GM20000 (cell line): ENCODE results near the gene IQCM.
"Not testable (repeated sequence)": the region's sequence is repeated elsewhere in the genome, so short reads cannot be mapped to it uniquely, and the experiment has no call there.

Experiments
- DNase-seq: peaks from one replicate; pipeline ENCODE4 v3.0.0; 2012; ENCODE audit warnings: low spot score
- TF ChIP-seq, protein P1 (sequence below): IDR thresholded peaks from 2 replicates; pipeline ENCODE4 v1.5.1; 2012; ENCODE audit warnings: mild to moderate bottlenecking, control low read depth; ENCODE audit errors: extremely low read depth, missing control alignments

Gene IQCM

DNA sequence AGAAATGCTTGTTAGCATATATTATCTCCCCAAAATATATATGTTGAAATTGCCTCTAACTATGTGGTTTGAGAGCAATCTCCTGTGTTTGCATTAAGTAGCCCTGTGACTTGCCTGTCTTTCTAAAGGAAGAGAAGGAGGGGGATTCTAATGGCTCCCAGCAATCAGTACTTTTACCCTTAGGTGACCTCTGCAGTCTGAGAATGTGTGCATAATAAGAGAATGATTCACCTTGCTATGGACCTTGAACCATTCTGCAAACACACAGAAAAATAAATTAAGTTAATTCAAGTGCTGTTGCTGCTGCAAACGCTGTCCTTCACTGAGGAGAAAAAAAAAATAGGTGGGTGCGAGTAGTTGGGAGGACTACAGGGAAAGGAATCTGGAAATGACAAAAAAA, 322.2 kb downstream of the IQCM start:
- TF ChIP-seq, protein P1, sequence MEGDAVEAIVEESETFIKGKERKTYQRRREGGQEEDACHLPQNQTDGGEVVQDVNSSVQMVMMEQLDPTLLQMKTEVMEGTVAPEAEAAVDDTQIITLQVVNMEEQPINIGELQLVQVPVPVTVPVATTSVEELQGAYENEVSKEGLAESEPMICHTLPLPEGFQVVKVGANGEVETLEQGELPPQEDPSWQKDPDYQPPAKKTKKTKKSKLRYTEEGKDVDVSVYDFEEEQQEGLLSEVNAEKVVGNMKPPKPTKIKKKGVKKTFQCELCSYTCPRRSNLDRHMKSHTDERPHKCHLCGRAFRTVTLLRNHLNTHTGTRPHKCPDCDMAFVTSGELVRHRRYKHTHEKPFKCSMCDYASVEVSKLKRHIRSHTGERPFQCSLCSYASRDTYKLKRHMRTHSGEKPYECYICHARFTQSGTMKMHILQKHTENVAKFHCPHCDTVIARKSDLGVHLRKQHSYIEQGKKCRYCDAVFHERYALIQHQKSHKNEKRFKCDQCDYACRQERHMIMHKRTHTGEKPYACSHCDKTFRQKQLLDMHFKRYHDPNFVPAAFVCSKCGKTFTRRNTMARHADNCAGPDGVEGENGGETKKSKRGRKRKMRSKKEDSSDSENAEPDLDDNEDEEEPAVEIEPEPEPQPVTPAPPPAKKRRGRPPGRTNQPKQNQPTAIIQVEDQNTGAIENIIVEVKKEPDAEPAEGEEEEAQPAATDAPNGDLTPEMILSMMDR = no peak

GRCh38 chr4:149489321-149489720, 326.3 kb downstream of the IQCM start:
- DNase-seq = no peak
- TF ChIP-seq, protein P1 = no peak

More for the DNA sequence above, 322.2 kb downstream of the IQCM start:
- no peak for DNase-seq

- no peak for DNase-seq
- TF ChIP-seq, protein P1 = no peak
Observed at GRCh38 chr4:149486861-149487260, 328.8 kb downstream of the IQCM start.

DNA sequence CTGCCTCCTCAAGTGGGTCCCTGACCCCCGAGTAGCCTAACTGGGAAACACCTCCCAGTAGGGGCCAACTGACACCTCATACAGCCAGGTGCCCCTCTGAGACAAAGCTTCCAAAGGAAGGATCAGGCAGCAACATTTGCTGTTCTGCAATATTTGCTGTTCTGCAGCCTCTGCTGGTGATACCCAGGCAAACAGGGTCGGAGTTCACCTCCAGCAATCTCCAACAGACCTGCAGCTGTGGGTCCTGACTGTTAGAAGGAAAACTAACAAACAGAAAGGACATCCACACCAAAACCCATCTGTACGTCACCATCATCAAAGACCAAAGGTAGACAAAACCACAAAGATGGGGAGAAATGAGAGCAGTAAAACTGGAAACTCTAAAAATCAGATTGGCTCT, 347.0 kb downstream of the IQCM start:
- DNase-seq = not testable (repeated sequence)

- no peak for DNase-seq
- TF ChIP-seq, protein P1 = no peak
Observed at GRCh38 chr4:149466446-149466845, 349.2 kb downstream of the IQCM start.

DNA sequence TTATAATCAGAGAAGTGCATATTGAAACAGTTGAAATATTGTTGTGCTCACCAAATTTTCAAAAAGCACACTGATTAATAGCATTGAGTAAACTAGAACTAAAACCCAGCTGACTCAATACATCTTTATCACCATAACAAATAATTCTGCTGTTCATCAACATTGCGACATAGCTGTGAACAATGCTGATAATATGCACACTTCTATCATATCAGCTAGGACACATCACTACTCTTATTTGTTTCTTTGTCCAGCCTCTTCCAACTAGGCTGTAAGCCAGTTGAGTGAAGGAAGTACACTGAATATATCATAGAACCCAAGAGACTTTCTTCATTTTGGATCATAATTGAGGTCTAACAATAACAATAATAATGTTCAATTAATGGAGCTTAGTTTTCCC, 349.7 kb downstream of the IQCM start:
- no peak for DNase-seq
- TF ChIP-seq, protein P1 = no peak

GRCh38 chr4:149443537-149443936, 372.1 kb downstream of the IQCM start:
- TF ChIP-seq, protein P1 = no peak
- DNase-seq = no peak

GRCh38 chr4:149441338-149441737, 374.3 kb downstream of the IQCM start:
- no peak for DNase-seq
- TF ChIP-seq, protein P1 = no peak
